H9 (cell line): Measurements from ENCODE around the gene MAP3K2. TPM values are rescaled to one million over a fixed set of nuclear protein-coding genes. Genes with fewer than 3 reads are reported as not detected.

Experiments
- DNase-seq: peaks from one replicate; pipeline ENCODE4 v3.0.0-alpha.2; 2017
- H2AFZ ChIP-seq: one replicate; pipeline ENCODE4 v1.6.1; 2013; ENCODE audit warnings: mild to moderate bottlenecking, low read length, control low read depth, moderate library complexity
- H2AK5ac ChIP-seq: 2 replicates; pipeline ENCODE4 v1.6.1; 2013; ENCODE audit warnings: low read length, control low read depth, mixed read lengths; ENCODE audit not compliant: insufficient read length
- H2BK120ac ChIP-seq: one replicate; pipeline ENCODE4 v1.6.1; 2013; ENCODE audit warnings: low read depth, mild to moderate bottlenecking, low read length, control low read depth, inconsistent platforms; ENCODE audit not compliant: poor library complexity, severe bottlenecking
- H2BK12ac ChIP-seq: 2 replicates; pipeline ENCODE4 v1.6.1; 2013; ENCODE audit warnings: low read length, control low read depth, mixed read lengths, low read depth; ENCODE audit not compliant: insufficient read length
- H2BK15ac ChIP-seq: 2 replicates; pipeline ENCODE4 v1.6.1; 2013; ENCODE audit warnings: low read depth, low read length, control low read depth
- H2BK20ac ChIP-seq: one replicate; pipeline ENCODE4 v1.6.1; 2013; ENCODE audit warnings: low read depth, mild to moderate bottlenecking, low read length, control low read depth, inconsistent platforms; ENCODE audit not compliant: poor library complexity, severe bottlenecking
- H2BK5ac ChIP-seq: 2 replicates; pipeline ENCODE4 v1.6.1; 2013; ENCODE audit warnings: low read length, control low read depth, mixed read lengths; ENCODE audit not compliant: insufficient read length
- H3K14ac ChIP-seq: 2 replicates; pipeline ENCODE4 v1.6.1; 2013; ENCODE audit warnings: low read length, control low read depth; ENCODE audit not compliant: insufficient read depth
- H3K18ac ChIP-seq: 2 replicates; pipeline ENCODE4 v1.6.1; 2013; ENCODE audit warnings: low read depth, mild to moderate bottlenecking, mixed read lengths, low read length, control low read depth; ENCODE audit not compliant: insufficient read length
- H3K23ac ChIP-seq: 2 replicates; pipeline ENCODE4 v1.6.1; 2013; ENCODE audit warnings: low read length, control low read depth, mixed read lengths, low read depth; ENCODE audit not compliant: insufficient read length
- H3K23me2 ChIP-seq: 2 replicates; pipeline ENCODE4 v1.6.1; 2013; ENCODE audit warnings: low read depth, mild to moderate bottlenecking, mixed read lengths, low read length, control low read depth; ENCODE audit not compliant: insufficient read length, poor library complexity, severe bottlenecking
- H3K27ac ChIP-seq: 2 replicates; pipeline ENCODE4 v1.5.1; 2013; ENCODE audit warnings: low read length, control low read depth, mixed read lengths, low read depth; ENCODE audit not compliant: insufficient read length
- H3K27me3 ChIP-seq: 2 replicates; pipeline ENCODE4 v1.6.1; 2013; ENCODE audit warnings: low read length, control low read depth, inconsistent platforms; ENCODE audit not compliant: insufficient read depth
- H3K4ac ChIP-seq: 2 replicates; pipeline ENCODE4 v1.6.1; 2013; ENCODE audit warnings: low read depth, mild to moderate bottlenecking, control low read depth, inconsistent platforms, low read length, moderate library complexity
- H3K4me1 ChIP-seq: 2 replicates; pipeline ENCODE4 v1.6.1; 2013; ENCODE audit warnings: low read length, control low read depth, inconsistent platforms; ENCODE audit not compliant: insufficient read depth
- H3K4me2 ChIP-seq: 2 replicates; pipeline ENCODE4 v1.6.1; 2013; ENCODE audit warnings: low read length, control low read depth, mixed read lengths; ENCODE audit not compliant: insufficient read length, insufficient read depth
- H3K56ac ChIP-seq: 2 replicates; pipeline ENCODE4 v1.6.1; 2013; ENCODE audit warnings: low read depth, mild to moderate bottlenecking, mixed read lengths, low read length, control low read depth; ENCODE audit not compliant: insufficient read length
- H3K79me1 ChIP-seq: 2 replicates; pipeline ENCODE4 v1.6.1; 2013; ENCODE audit warnings: low read depth, mild to moderate bottlenecking, moderate library complexity, low read length, control low read depth, inconsistent platforms; ENCODE audit not compliant: insufficient read depth, poor library complexity, severe bottlenecking
- H3K79me2 ChIP-seq: 2 replicates; pipeline ENCODE4 v1.6.1; 2013; ENCODE audit warnings: low read length, control low read depth, inconsistent platforms; ENCODE audit not compliant: insufficient read depth
- H3K9ac ChIP-seq: 2 replicates; pipeline ENCODE4 v1.6.1; 2013; ENCODE audit warnings: low read length, control low read depth, mixed read lengths; ENCODE audit not compliant: insufficient read length; ENCODE audit errors: extremely low read depth
- H3K9me3 ChIP-seq: one replicate; pipeline ENCODE4 v1.6.1; 2013; ENCODE audit warnings: low read depth, low read length, inconsistent platforms; ENCODE audit not compliant: control insufficient read depth
- H3T11ph ChIP-seq: one replicate; pipeline ENCODE4 v1.6.1; 2013; ENCODE audit warnings: mild to moderate bottlenecking, low read length, control low read depth, inconsistent platforms
- H4K20me1 ChIP-seq: one replicate; pipeline ENCODE4 v1.6.1; 2013; ENCODE audit not compliant: control insufficient read depth, insufficient read length, insufficient read depth
- H4K5ac ChIP-seq: 2 replicates; pipeline ENCODE4 v1.6.1; 2013; ENCODE audit warnings: low read depth, mild to moderate bottlenecking, mixed read lengths, low read length, control low read depth; ENCODE audit not compliant: insufficient read length
- H4K8ac ChIP-seq: replicated peaks from 2 replicates; pipeline ENCODE4 v1.6.1; 2013; ENCODE audit warnings: low read length, control low read depth, mixed read lengths, low read depth; ENCODE audit not compliant: insufficient read length
- H4K91ac ChIP-seq: 2 replicates; pipeline ENCODE4 v1.6.1; 2013; ENCODE audit warnings: low read depth, mild to moderate bottlenecking, moderate library complexity, mixed read lengths, low read length, control low read depth; ENCODE audit not compliant: insufficient read length
- H3K27ac Mint-ChIP-seq, 3 experiments: 2 replicates in 2 of 3; 3 replicates in 1 of 3; pipeline ENCODE4 v1.8.0; 2020 to 2021; ENCODE audit warnings: mixed read lengths in 3 of 3, mild to moderate bottlenecking in 1 of 3, moderate library complexity in 1 of 3
- H3K27me3 Mint-ChIP-seq: 2 replicates; pipeline ENCODE4 v1.8.0; 2021; ENCODE audit warnings: low read depth, mild to moderate bottlenecking, moderate library complexity, mixed read lengths
- H3K36me3 Mint-ChIP-seq, 3 experiments: 2 replicates in 2 of 3; 3 replicates in 1 of 3; pipeline ENCODE4 v1.8.0; 2020 to 2021; ENCODE audit warnings: low read depth in 3 of 3, mixed read lengths in 3 of 3; ENCODE audit not compliant: insufficient read depth in 1 of 3
- H3K4me1 Mint-ChIP-seq, 2 experiments: 2 replicates each; pipeline ENCODE4 v1.8.0; 2020; ENCODE audit warnings: mixed read lengths in 2 of 2
- H3K4me3 Mint-ChIP-seq, 2 experiments: 2 replicates in 1 of 2; 3 replicates in 1 of 2; pipeline ENCODE4 v1.8.0; 2020 to 2021; ENCODE audit warnings: mild to moderate bottlenecking in 2 of 2, mixed read lengths in 2 of 2, moderate library complexity in 1 of 2
- H3K9me3 Mint-ChIP-seq, 2 experiments: 2 replicates in 1 of 2; 3 replicates in 1 of 2; pipeline ENCODE4 v1.8.0; 2020; ENCODE audit warnings: mild to moderate bottlenecking in 2 of 2, mixed read lengths in 2 of 2, moderate library complexity in 1 of 2
- CTCF ChIP-seq: fragments of 200-600 bp; sonication (generic); conservative IDR thresholded peaks from 3 replicates; pipeline ENCODE4 v1.8.0; 2021; ENCODE audit warnings: antibody characterized with exemption, mild to moderate bottlenecking
- WGBS: extraction: QIAGEN DNeasy Blood & Tissue Kit; methylation state at CpG from one replicate; pipeline ENCODE4 v1.1.7; 2013; ENCODE audit warnings: missing lambda C conversion rate, low lambda C conversion rate, mixed read lengths; ENCODE audit not compliant: insufficient read length; ENCODE audit errors: extremely low coverage; 5-methylcytosine and 5-hydroxymethylcytosine counted together
- total RNA-seq: library from RNA; stranded (reverse); gene quantifications from 2 replicates; pipeline ENCODE4 v1.2.1, GENCODE V29; 2021

MAP3K2 gene
- total RNA-seq, 1 experiment from 2014 or later, result 25.8 TPM

DNA sequence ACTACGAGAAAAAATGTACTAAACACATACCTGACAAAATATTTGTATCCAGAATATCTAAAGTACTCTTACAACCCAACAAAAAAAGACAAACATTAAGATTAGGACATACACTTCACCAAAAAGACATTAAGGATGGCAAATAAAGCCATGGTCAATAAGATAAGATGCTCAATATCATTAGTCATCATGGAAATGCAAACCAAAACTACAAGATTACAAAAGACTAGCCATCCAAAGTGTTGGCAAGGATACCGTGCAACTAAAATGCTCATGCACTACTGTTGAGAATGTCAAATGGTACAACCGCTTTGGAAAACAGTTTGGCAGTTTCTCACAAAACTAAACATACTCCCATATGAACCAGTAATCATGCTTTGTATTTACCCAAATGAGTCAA, 29.7 kb downstream of the MAP3K2 start:
- Histone ChIP-seq H3K23ac (no peak overlapping the region), H2BK15ac (no peak overlapping the region), H2BK5ac (no peak overlapping the region), H3K9ac (no peak overlapping the region), H3K27me3 (no peaks in the 10 kb centered on the region), H3K79me2 (no peaks in the 10 kb centered on the region; the same call in 1 of the 2 replicates), H3K14ac (no peak overlapping the region), H3K4me2 (no peak overlapping the region), H3K4ac (no peak overlapping the region), H3K9me3 (no peaks in the 10 kb centered on the region), H4K91ac (no peak overlapping the region), H2BK120ac (no peak overlapping the region), H4K8ac (no peak overlapping the region), H2BK20ac (no peak overlapping the region), H2AK5ac (no peak overlapping the region), H3K18ac (no peak overlapping the region), H3K23me2 (no peaks in the 10 kb centered on the region), H3K56ac (no peak overlapping the region), H3K79me1 (no peaks in the 10 kb centered on the region), H3K4me1 (no peaks in the 10 kb centered on the region; the same call in 1 of the 2 replicates), H2BK12ac (no peak overlapping the region), H3K27ac (no peak overlapping the region), H2AFZ (no peak overlapping the region), H4K20me1 (no peaks in the 10 kb centered on the region), H4K5ac (no peak overlapping the region), H3T11ph (no peak overlapping the region)
- Mint-ChIP-seq H3K36me3 (no peaks in the 10 kb centered on the region; a peak in 3 of 7 replicates), H3K4me1 (peaks cover 26 to 31% of the 10 kb centered on the region in 2 experiments), H3K27me3 (no peaks in the 10 kb centered on the region), H3K4me3 (no peak overlapping the region), H3K9me3 (0 out of 5 replicates have a peak, but pooled peaks cover 0 to 3% of the 10 kb centered on the region in 2 experiments), H3K27ac (no peak overlapping the region)
- TF ChIP-seq CTCF, result no peak
- no peak for DNase-seq
- no CpG with 5 or more reads among the region's 3 CpGs for WGBS
